Small intestine (tissue), 7 donors: ENCODE results near the gene PHC2. TPM values are rescaled to one million over a fixed set of nuclear protein-coding genes. Genes with fewer than 3 reads are reported as not detected.
A peak's percentile ranks its signal among the peaks of the same experiment; 100 is the strongest.

Experiments
- DNase-seq, 2 donors: peaks; one replicate each; pipeline versions ENCODE4 v3.0.0 to v3.0.0-alpha.2; 2013
- FAIRE-seq: peaks from 2 replicates; lab custom pipeline; 2012; peaks lifted over from hg19 to GRCh38; lab: Jason Lieb, UNC
- H3K27ac ChIP-seq, 3 donors: one replicate each; pipeline ENCODE4 v1.5.1; 2013; ENCODE audit warnings: low read length in 2 of 3, mild to moderate bottlenecking in 2 of 3, control low read depth in 1 of 3, inconsistent platforms in 1 of 3, low read depth in 1 of 3, moderate library complexity in 1 of 3
- H3K27me3 ChIP-seq, 3 donors: one replicate each; pipeline ENCODE4 v1.6.1; 2013; ENCODE audit warnings: low read length in 3 of 3, inconsistent platforms in 1 of 3; ENCODE audit not compliant: control insufficient read depth in 3 of 3, insufficient read depth in 3 of 3
- H3K36me3 ChIP-seq, 3 donors: one replicate each; pipeline ENCODE4 v1.6.1; 2013; ENCODE audit warnings: low read length in 3 of 3, inconsistent platforms in 1 of 3, low read depth in 1 of 3, mild to moderate bottlenecking in 1 of 3, moderate library complexity in 1 of 3; ENCODE audit not compliant: control insufficient read depth in 3 of 3, insufficient read depth in 2 of 3
- H3K4me1 ChIP-seq, 3 donors: one replicate each; pipeline ENCODE4 v1.6.1; 2013; ENCODE audit warnings: low read length in 2 of 3, inconsistent platforms in 1 of 3, low read depth in 1 of 3, mild to moderate bottlenecking in 1 of 3, moderate library complexity in 1 of 3; ENCODE audit not compliant: control insufficient read depth in 3 of 3, insufficient read depth in 2 of 3
- H3K4me3 ChIP-seq, 3 donors: one replicate each; pipeline ENCODE4 v1.5.1; 2013; ENCODE audit warnings: low read length in 3 of 3, control low read depth in 1 of 3, inconsistent platforms in 1 of 3, low read depth in 1 of 3, mild to moderate bottlenecking in 1 of 3, moderate library complexity in 1 of 3
- H3K9me3 ChIP-seq, 2 donors: one replicate each; pipeline ENCODE4 v1.6.1; 2013; ENCODE audit warnings: low read depth in 1 of 2, low read length in 1 of 2; ENCODE audit not compliant: control insufficient read depth in 2 of 2, insufficient read depth in 1 of 2
- WGBS, 3 donors: extraction: QIAGEN DNeasy Blood & Tissue Kit; methylation state at CpG; one replicate each; pipeline ENCODE4 v1.1.7; 2013; 5-methylcytosine and 5-hydroxymethylcytosine counted together
- polyA plus RNA-seq, 4 donors: library from polyadenylated mRNA; stranded (reverse) in 3 of 4; unstranded in 1 of 4; fragments of 200-250 nt in 3 of 4; fragments of 120-200 nt in 1 of 4; gene quantifications; one replicate each; pipeline versions ENCODE4 v1.2.1 to v1.2.3, GENCODE V29; 2013
- donor health status: healthy with polysubstance abuse.
- donor health status: control.
- donor health status: control.
- donor health status: Bipolar disorder and iron deficiency.
- donor health status: healthy.

PHC2 gene
- polyA plus RNA-seq, 4 donors = 41.2 to 110 (median 47.8) TPM

DNA sequence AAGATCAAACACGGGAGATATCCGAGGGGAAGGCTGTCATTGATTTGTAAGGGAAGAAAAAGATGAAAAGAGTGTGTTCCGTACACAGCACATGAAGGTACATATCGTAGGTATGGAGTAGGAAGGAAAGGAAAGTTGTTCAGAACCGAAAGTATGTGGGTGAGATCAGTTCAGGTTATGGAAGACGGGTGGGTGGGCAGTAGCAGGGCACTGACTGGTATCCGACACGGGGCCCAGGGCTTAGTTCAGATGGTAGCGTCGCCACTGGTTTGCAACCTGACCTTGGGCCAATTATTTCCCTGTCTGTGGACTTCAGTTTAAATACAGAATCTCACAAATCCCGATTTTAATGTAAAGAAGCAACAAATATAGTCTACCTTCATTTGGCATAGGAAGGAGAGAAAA lies 82.2 kb downstream of the PHC2 start:
- Histone ChIP-seq H3K27me3 (no peaks in the 10 kb centered on the region), H3K9me3 (no peaks in the 10 kb centered on the region), H3K27ac (peak overlapping the region; percentile 81 to 96 (median 88)), H3K36me3 (peaks cover 0 to 9% (median 0%) of the 10 kb centered on the region in 3 donors), H3K4me3 (peak overlapping the region; percentile 74 to 94 (median 75)), H3K4me1 (peaks cover 4 to 31% (median 7%) of the 10 kb centered on the region in 3 donors)
- 0 to 4% (median 3%) methylated on average over 11 of the region's 11 CpGs for WGBS, 3 donors
- FAIRE-seq (no peak), DNase-seq (peak; percentile 54 to 59)

DNA sequence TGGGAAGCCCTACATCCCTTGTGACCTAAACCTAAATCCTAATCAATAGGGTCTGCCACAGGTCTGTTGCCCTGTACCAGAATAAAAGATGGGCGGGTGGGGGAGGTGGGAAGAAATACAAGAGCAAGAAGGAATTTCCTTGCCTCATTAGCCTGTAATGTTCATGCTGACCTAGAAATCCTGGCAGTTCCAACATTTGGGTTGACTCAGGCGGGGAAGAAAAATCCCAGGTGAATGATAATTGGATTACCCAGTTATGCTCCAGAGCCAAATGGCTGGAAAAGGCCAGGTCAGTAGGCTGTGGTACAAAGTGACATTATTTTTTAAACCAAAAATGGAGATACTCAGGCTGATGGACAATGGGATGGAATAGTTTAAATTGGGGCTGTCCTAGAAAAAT lies 82.7 kb downstream of the PHC2 start:
- H3K9me3 ChIP-seq = no peaks in the 10 kb centered on the region
- WGBS, 3 donors = 34 to 44% (median 35%) methylated on average over 2 of the region's 2 CpGs
- H3K27ac ChIP-seq = peak overlapping the region; percentile 81 to 96 (median 88)
- no peak for DNase-seq
- H3K4me3 ChIP-seq = peak overlapping the region; percentile 74 to 94 (median 75)
- no peak for FAIRE-seq
- peaks cover 0 to 7% (median 0%) of the 10 kb centered on the region in 3 donors for H3K36me3 ChIP-seq
- no peaks in the 10 kb centered on the region for H3K27me3 ChIP-seq
- peaks cover 5 to 35% (median 7%) of the 10 kb centered on the region in 3 donors for H3K4me1 ChIP-seq

DNA sequence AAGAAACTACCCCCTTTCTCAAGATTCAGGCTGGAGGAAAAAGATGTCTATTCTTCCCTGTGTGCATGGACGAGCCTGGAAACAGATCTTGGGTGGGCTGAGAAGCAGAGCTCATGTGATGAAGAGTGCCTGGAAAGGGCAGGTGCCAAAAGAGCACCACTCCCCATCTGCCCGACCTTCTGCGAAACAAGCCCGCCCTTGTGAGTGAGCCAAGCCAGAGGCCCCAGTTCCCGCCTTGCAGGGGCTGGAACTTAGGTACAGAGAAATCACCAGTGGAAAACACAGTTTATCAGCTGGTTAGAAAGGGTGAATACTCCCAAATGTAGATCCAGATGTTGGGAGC lies 83.3 kb downstream of the PHC2 start:
- FAIRE-seq (no peak), DNase-seq (peak; percentile 32 to 49)
- H3K36me3 ChIP-seq = peaks cover 0 to 11% (median 0%) of the 10 kb centered on the region in 3 donors
- 21 to 29% (median 26%) methylated on average over 5 of the region's 5 CpGs for WGBS, 3 donors
- H3K9me3 ChIP-seq = no peaks in the 10 kb centered on the region
- peak overlapping the region; percentile 81 to 96 (median 88) for H3K27ac ChIP-seq
- no peaks in the 10 kb centered on the region for H3K27me3 ChIP-seq
- H3K4me3 ChIP-seq = peak overlapping the region; percentile 27 to 94 (median 74)
- H3K4me1 ChIP-seq = peaks cover 7 to 36% (median 9%) of the 10 kb centered on the region in 3 donors

DNA sequence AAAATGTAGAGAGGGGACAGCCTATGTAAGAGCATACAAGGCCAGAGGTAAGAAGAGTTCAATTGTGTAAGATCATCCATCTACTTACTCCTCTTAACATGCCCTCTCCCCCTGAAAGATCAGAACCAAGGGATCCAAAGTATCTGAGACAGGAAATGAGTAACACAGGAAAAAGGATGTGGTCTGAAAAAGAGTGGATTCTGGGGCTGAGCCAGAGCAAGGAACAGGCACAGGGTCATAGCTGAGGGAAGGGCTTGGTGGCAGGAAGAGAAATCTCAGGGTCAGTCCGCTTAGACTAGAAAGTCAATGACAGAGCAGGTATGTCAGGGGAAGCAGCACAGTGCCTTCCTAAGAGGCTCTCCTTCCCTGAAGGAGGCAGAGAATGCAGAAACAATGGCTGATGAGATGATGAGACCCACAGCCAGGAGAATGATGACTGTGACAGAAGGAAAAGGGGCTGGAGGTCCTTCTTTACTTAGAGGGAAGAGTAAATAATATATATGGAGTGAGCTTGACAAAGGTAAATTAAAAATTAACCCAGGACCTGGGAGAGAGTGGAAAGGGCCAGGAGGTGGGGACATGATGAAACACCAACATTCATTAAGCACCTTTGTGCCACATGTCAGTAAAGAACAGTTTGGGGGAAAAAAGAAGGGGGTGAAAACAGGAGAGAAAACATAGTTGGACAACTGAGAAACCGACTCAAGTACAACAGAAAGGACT lies 83.8 kb downstream of the PHC2 start:
- Histone ChIP-seq H3K36me3 (peaks cover 0 to 17% (median 0%) of the 10 kb centered on the region in 3 donors), H3K27ac (peak overlapping the region; percentile 81 to 96 (median 88)), H3K4me3 (peak overlapping the region in 2 of 3 donors; percentile 74 to 94), H3K9me3 (no peaks in the 10 kb centered on the region), H3K27me3 (no peaks in the 10 kb centered on the region), H3K4me1 (peaks cover 7 to 42% (median 12%) of the 10 kb centered on the region in 3 donors)
- DNase-seq (peak; percentile 60 to 71), FAIRE-seq (no peak)
- WGBS, 3 donors = 12 to 23% (median 20%) methylated on average over 2 of the region's 2 CpGs

DNA sequence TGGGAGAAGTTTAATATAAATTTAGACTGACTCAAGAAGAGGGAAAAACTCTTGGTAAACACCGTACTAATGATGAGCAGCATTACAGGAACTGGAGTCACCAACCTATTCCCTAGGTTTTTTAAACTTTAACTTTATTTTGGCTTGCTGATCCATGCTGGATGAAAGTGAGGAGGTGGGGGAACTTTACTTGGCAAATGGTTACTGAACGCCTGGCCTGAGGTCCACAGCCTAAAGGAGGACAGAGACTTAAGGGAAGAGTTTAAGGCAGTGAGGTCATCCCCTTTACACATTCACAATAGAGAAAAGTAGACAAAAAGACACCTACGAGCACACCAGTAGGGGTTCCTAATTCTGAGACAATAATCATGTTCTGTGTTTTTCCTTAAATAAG lies 84.4 kb downstream of the PHC2 start:
- H3K4me3 ChIP-seq = no peak overlapping the region
- DNase-seq (no peak), FAIRE-seq (no peak)
- H3K27me3 ChIP-seq = no peaks in the 10 kb centered on the region
- H3K9me3 ChIP-seq = no peaks in the 10 kb centered on the region
- WGBS, 3 donors = 50 to 75% (median 74%) methylated on average over 3 of the region's 3 CpGs
- H3K27ac ChIP-seq = peak overlapping the region; percentile 81 to 96 (median 88)
- H3K36me3 ChIP-seq = peaks cover 0 to 22% (median 0%) of the 10 kb centered on the region in 3 donors
- H3K4me1 ChIP-seq = peaks cover 7 to 46% (median 15%) of the 10 kb centered on the region in 3 donors

DNA sequence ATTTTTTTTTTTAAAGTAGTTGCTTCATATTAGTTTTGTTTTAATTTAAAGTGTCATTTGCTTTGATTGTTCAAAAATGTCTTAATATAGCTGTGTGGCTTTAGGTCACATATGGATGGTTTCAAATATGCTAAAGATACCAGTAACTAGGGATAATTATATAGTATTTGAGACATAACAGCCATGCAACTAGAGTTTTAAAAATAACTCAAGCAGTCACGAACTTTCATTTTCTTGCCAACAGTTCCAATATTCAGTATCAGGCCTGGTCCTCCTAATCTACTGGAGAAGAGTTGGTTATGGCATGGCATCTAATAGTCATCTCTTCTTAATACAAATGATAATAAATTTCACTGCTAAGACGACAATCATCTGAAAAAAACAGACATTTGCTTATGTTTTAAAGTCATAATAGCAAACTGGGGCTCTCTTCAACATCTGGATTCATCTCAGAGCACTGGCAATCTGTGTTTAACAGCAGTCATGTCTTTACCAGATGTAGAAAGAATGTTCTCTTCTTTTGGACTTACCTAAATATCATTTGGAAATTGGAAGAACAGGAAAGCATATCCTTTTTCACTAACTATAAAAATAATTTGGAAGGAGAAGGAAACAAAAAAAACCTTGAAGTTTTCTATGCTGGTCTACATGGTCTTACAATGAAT lies 85.9 kb downstream of the PHC2 start:
- FAIRE-seq (no peak), DNase-seq (no peak)
- no peaks in the 10 kb centered on the region for H3K27me3 ChIP-seq
- H3K36me3 ChIP-seq = peaks cover 0 to 27% (median 0%) of the 10 kb centered on the region in 3 donors
- no peak overlapping the region for H3K4me3 ChIP-seq
- H3K9me3 ChIP-seq = no peaks in the 10 kb centered on the region
- peaks cover 7 to 45% (median 29%) of the 10 kb centered on the region in 3 donors for H3K4me1 ChIP-seq
- WGBS, 3 donors = 50 to 65% (median 52%) methylated on average over 2 of the region's 2 CpGs
- peak overlapping the region in 1 of 3 donors; percentile 53 for H3K27ac ChIP-seq

DNA sequence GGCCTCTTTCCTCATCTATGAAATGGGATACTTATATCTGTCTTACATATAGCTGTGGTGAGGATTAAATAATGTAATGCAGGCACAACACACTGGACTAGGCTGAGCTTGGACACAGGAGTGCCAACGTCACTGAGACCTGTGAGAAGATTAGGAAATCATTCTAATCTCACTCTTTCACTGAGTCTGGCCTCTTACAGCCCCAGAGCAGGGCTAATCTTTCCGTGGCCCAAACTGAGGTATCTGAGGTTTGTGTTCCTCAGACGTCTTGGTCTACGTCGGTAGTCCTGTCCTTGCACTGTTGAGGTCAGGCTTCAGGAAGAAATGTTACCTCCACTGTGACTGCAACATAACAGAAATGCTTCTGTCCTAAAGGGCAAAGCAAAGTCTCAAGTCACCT lies 87.4 kb downstream of the PHC2 start:
- DNase-seq (no peak), FAIRE-seq (no peak)
- no peaks in the 10 kb centered on the region for H3K9me3 ChIP-seq
- H3K27me3 ChIP-seq = no peaks in the 10 kb centered on the region
- peaks cover 0 to 31% (median 0%) of the 10 kb centered on the region in 3 donors for H3K36me3 ChIP-seq
- H3K4me3 ChIP-seq = no peak overlapping the region
- WGBS, 3 donors = 37 to 61% (median 51%) methylated on average over 5 of the region's 5 CpGs
- peak overlapping the region in 2 of 3 donors; percentile 2 to 81 for H3K27ac ChIP-seq
- peaks cover 9 to 58% (median 40%) of the 10 kb centered on the region in 3 donors for H3K4me1 ChIP-seq

DNA sequence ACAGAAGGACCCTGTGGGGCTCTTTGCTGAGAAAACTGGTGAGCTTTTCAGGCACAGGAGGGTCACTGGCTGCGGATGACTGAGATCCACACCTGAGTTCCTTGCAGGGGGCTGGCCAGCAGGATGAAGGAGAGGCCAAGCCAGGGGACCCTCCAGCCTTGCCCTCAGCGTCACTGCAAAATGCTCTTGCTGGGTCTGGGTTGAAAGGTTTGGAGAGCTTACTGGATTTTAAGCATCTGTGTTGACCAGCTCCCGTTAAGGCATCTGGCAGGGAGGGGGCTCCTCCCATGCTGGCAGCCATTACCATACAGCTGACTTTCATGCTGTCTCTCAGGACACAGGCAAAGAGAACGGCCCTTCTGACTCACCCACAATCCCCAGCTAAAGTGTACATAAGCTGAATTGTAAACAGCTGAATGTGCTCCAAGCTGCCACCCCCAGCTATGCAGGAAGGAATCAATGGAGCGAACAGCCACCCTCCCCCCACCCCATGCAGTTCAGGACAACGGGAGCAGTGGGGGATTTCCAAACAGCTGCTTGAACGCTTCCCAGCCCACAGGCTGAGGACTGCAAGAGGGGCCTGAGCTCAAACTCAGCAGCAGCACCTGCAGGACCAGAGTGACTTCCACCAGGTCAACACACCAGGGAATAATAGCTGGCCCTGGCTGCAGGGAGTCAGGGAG lies 88.7 kb downstream of the PHC2 start:
- Histone ChIP-seq H3K9me3 (no peaks in the 10 kb centered on the region), H3K4me1 (peaks cover 7 to 56% (median 46%) of the 10 kb centered on the region in 3 donors), H3K27ac (peak overlapping the region in 2 of 3 donors; percentile 50 to 84), H3K27me3 (no peaks in the 10 kb centered on the region), H3K4me3 (no peak overlapping the region), H3K36me3 (peaks cover 0 to 27% (median 0%) of the 10 kb centered on the region in 3 donors)
- FAIRE-seq (no peak), DNase-seq (peak; percentile 69 to 75)
- 24 to 34% (median 26%) methylated on average over 7 of the region's 7 CpGs for WGBS, 3 donors
